GM18499 (cell line): ENCODE data around the gene SH3D19.
"Not testable (repeated sequence)": the region's sequence is repeated elsewhere in the genome, so short reads cannot be mapped to it uniquely, and the experiment has no call there.

Source experiments
- ATAC-seq: cut with Tn5 transposase; IDR thresholded peaks from one replicate; pipeline ENCODE4 v1.9.1; 2021; ENCODE audit warnings: moderate number of reproducible peaks; ENCODE audit not compliant: insufficient read depth, unreplicated experiment

Gene SH3D19

DNA sequence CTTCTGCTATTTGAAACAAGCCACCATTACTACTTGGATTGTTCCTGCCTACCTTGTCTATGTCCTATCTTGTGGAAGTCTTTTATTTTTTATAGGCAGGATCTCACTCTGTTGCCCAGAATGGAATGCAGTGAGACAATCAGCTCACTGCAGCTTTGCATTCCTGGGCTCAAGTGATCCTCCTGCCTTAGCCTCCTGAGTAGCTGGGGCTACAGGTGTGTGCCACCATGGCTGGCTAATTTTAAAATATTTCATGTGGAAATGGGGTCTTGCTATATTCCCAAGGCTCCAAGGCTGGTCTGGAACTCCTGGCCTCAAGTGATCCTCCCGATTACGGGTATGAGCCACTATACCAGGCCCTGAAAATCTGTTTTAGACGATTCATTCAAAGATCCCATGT lies 218.3 kb downstream of the SH3D19 start:
- no peak for ATAC-seq

DNA sequence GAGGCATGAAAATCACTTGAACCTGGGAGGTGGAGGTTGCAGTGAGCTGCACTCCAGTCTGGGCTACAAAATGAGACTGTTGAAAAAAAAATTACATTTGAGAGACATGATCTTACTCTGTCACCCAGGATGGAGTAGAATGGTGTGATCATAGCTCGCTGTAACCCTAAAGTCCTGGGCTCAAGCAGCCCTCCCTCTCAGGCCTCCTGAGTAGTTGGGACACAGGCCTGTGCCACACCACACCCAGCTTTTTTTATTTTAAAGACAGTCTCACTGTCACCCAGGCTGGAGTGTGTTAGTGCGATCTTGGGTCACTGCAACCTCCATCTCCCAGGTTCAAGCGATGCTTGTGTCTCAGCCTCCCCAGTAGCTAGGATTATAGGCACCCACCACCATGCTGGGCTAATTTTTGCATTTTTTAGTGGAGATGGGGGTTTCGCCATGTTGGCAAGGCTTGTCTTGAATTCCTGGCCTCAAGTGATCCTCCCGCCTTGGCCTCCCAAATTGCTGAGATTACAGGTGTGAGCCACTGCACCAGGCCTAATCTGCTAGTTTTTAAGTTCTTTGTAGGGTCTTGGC lies 219.9 kb downstream of the SH3D19 start:
- ATAC-seq = no peak

DNA sequence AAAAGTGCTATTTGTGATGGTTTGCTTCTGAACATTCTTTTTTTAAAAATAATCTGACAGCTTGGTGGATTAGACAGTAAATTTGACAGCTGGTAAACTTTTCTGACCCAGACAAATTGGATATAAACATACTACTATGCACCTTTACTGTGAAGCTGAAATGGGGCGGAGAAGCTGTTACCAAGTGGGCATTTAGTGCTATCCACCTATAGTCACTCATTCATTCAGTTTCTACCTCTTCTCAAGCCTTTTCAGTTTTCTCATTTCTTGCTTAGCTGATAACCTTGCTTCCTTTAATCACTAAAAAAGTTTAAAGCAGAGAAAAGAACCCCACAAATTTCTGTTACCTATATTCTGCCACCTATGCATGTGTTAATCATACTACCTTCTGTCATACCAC lies 220.8 kb downstream of the SH3D19 start:
- no peak for ATAC-seq

DNA sequence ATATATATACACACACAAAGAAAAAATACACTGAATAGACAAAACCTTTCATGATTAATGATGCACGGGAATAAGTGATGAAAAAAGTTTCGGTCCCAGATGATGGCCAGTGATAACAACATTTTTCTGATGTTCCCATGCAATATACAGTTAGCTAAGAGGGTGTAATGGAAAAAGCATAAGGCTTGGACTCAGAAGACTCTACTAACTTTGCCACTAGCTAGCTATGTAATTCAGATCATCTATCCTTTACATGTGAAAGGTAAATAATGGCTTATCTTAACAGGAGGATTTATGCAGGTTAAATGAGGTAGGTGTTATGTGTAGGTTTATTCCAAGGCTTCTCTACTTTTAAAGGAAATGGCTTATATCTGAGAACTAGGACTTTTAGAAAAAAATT lies 221.6 kb downstream of the SH3D19 start:
- ATAC-seq = no peak

DNA sequence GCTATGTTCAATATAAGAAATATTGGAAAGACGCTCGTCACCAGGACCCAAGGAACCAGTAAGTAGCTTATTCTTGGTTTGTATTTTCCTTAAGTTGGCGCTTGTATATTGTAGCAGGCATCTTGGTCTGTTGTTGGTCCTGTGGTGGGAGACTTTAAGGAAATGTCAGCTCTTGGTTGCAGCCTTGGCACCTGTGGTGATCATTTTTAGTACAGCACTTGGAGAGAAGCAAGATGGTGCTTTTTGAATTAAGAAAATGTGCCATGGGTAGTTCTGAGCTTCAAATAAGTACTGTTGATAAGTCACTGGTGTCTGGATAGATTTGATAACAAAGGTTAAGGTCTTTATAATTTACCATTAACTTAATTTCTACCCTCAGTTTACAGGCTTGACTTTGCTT lies 224.9 kb downstream of the SH3D19 start:
- ATAC-seq = no peak

DNA sequence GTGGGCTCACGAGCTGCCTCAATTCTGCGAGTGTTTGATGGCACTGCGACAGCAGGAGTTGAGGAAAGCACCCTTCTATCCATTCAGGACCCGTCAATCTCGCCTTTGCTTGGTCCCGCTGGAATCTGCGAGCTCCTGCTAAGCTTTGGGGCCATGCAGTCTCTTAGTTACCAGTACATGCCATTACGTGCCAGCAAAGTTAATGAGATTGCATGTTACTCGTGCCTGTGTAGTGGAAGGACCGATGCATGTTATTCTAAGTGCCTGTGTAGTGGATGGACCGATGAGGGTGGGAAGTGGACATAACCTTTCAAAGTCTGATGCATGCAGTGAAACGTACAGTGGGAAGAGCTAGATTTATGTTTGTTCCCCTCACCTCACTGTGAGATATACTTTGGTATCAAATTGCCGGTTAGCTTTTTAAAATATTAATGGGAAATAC lies 225.4 kb downstream of the SH3D19 start:
- ATAC-seq = no peak

DNA sequence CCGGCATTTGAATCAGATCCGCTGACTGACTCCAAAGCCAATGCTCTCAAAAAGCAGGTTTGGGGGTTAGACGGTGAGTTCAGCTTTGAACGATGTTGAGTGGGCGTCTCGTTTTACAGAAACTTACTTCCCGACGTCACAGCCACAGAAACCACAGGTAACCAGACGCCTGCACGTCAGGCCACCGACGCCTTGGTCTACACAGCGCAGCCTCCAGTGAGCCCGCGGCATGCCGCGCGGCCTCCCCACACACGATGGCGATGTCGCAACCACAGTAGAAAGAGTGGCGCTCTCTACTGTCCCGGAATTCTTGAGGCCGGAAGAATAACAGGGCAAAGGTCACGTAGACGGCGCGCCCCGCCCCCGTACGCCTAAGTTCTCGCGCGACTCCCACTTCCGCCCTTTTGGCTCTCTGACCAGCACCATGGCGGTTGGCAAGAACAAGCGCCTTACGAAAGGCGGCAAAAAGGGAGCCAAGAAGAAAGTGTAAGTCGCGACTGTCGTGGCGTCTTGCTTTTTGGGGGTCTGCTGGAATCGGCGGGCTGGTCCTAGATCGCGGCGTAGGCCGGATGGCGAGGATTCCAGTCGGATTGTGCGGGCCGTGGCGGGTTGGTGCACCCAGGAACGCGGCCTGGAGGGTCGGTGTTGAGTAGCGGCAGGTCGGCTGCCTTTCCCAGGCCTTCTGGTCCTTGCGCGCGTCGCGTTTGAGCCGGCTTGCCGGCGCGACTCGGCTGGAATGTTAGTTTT lies 226.0 kb downstream of the SH3D19 start, which contains the start of gene RPS3A:
TSS of gene RPS3A (plus strand) at position 400 of the 747 bp plus-strand sequence. CDS start at position 425, 25 bp downstream.
- ATAC-seq = peak; percentile 92

DNA sequence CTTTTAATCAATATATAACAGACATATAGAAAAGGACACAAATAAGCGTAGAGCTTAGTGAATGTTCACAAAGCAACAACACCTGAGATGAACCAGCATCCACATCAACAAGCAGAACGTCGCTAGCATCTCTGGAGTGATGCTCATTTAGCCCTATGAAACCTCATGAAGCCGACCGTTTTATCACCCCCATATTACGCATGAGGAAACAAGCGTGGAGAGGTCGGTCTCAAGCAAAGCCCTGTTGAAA lies 226.5 kb downstream of the SH3D19 start:
- no peak for ATAC-seq

DNA sequence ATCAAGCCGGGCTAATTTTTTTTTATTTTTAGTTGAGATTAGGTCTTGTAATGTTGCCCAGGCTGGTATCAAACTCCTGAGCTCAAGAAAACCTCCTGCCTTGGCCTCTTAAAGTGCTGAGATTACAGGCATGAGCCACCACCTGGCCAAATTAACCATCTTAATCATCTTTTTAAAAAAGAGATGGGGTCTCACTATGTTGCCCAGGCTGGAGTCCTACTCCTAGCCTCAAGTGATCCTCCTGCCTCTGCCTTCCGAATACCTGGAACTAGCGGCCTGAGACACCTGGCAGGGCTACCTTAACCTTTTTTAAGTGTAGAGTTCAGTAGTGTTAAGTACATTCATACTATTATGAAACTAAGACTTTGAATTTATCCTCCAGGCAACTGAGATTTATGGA lies 227.6 kb downstream of the SH3D19 start:
- ATAC-seq = no peak

DNA sequence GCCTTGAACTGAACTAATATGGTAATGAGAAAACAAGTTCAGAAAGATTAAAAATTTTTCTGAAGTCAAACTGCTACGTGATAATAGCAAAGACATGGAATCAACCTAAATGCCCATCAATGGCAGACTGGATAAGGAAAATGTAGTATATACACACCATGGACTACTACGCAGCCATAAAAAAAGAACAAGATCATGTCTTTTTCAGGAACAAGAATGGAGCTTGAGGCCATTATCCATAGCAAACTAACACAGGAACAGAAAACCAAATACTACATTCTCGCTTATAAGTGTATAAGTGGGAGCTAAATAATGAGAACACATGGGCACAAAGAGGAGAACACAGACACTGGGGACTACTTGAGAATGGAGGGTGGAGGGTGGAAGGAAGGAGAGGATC lies 230.3 kb downstream of the SH3D19 start:
- no peak for ATAC-seq

DNA sequence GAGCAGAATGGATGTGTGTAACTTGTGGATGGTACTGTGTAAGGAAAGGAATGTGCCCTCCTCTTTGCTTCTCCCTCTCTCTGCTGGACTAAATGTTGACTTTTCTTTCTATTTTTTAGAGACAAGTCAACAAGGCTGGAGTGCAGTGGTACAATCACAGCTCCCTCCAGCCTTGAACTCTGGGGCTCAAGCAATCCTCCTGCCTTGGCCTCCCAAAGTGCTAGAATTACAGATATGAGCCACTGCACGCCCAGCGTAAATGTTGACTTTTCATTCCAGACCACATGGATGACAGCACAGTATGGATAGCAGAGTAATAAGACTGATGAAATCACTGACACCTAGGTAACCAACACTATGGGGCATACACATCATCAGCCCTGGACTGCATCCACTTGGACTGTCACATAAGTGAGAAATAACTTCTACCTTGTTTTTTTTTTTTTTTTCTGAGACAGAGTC lies 231.1 kb downstream of the SH3D19 start:
- ATAC-seq = no peak

DNA sequence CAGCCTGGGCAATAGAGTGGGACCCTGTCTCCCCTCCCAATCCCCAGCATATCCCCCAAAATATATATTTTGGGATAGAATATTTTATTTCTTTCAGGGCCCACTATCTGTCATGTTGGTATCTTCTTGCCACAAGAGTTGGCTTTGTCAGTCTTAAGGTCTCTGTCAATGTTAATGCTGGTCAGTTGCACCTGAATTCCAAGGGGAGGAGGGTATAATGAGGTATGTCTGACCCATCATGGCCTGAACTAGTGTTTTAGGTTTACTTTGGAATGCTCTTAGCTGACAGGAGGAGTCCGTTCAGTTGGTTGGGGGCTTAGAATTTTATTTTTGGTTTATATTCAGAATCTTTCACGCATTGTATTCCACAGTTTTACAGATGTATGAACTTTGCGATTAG lies 232.2 kb downstream of the SH3D19 start:
- no peak for ATAC-seq

DNA sequence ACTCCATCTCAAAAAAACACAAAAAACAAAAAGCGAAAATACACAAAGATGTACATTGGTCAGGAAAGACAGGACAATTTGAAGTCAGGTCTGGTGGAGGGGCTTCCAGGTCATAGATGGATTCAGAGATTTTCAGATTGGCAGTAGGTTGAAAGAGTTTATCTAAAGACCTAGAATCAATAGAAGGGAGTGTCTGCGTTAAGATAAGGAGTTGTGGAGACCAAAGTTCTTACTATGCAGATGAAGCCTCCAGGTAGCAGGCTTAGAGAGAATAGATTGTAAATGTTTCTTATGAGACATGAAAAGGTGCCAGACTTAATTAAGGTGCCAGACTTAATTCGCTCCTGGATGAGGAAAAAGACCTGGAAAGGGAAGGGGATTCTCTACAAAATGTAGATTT lies 232.9 kb downstream of the SH3D19 start:
- ATAC-seq = no peak

DNA sequence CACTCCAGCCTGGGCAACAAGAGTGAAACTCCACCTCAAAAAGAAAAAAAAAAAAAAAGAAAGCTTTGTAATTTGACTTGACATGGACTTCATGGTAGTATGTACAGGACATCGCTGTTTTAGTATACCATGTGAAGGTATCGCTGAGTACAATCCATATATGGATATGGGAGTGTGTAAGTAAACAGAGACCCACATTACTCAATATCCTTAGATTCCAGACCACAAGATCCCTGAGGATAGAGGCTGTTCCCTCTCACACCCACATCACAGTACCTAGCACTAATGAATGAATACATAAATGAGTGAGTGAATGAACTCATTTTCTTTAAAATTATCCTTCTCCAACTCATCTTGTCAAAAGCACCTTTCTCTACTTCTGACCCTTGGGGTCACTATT lies 234.4 kb downstream of the SH3D19 start:
- ATAC-seq = no peak

DNA sequence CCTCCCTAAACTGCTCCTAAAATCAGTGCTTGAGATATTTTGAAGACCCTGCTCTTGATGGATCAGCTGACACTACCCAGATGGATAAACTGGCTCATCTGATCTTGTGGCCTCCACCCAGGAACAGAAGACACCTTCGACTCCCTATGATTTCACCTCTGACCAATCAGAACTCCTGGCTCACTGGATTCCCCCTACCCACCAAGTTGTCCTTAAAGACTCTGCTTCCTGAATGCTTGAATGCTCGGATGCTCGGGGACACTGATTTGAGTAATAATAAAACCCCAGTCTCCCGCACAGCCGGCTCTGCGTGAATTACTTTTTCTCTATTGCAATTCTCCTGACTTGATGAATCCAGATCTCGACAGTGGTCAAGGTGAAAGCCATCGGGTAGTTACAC lies 237.9 kb downstream of the SH3D19 start:
- no peak for ATAC-seq

DNA sequence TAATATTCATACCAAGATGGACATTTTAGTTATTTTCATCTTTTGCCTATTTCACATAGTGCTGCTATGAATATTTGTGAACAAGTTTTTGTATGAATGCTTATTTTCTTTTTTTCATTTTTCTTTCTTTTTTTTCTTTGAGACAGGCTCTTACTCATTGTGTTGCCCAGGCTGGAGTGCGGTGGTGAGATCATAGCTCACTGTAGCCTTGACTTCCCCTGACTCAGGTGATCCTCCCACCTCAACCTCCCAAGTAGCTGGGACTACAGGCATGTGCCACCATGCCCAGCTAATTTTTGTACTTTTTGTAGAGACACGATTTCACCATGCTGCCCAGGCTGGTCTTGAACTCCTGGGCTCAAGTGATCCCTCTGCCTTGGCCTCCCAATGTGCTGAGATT lies 247.4 kb downstream of the SH3D19 start:
- ATAC-seq = not testable (repeated sequence)

DNA sequence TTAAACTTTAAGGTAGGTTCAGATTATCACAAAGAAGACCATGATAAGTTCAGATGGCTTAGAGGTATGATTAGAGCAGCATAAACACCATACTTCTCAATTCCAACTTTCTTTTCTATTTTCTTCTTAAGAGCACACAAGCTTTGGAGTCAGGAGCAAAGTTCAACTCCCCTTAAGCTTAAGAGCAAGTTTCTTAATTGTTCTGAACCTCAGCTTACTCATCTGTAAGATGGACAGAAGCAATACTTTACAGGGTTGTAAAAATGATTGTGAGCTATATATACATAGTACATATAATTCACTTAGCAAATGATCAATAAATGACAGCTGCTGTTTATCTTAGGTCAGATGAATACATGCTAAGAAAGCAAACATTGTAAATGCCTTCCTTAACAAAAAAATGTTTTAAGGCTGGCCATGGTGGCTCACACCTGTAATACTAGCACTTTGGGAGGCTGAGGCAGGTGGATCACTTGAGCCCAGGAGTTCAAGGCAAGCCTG lies 250.9 kb downstream of the SH3D19 start:
- no peak for ATAC-seq
